RWPE2 (cell line): Measurements from ENCODE around the gene ABCA3.

ENCODE experiments used
- ATAC-seq: fragments of 200-7000 bp; cut with Tn5 transposase; 3 replicates; pipeline ENCODE4 v1.9.1; 2021; ENCODE audit warnings: low read depth
- DNase-seq: peaks from one replicate; pipeline ENCODE4 v3.0.0-alpha.2; 2020; ENCODE audit warnings: low spot score
- H3K27ac ChIP-seq: fragments of 450-650 bp; 2 replicates; pipeline ENCODE4 v1.5.1; 2017; ENCODE audit warnings: mild to moderate bottlenecking; ENCODE audit not compliant: poor library complexity, severe bottlenecking
- H3K27me3 ChIP-seq: fragments of 250-450 bp; sonication (Bioruptor Pico); 2 replicates; pipeline ENCODE4 v1.5.1; 2021; ENCODE audit warnings: mild to moderate bottlenecking, moderate library complexity; ENCODE audit not compliant: insufficient read depth, poor library complexity, severe bottlenecking
- H3K36me3 ChIP-seq: fragments of 250-450 bp; sonication (Bioruptor Pico); 2 replicates; pipeline ENCODE4 v1.5.1; 2020; ENCODE audit warnings: low read depth, mild to moderate bottlenecking, moderate library complexity
- H3K4me1 ChIP-seq: fragments of 250-450 bp; sonication (Bioruptor Pico); 2 replicates; pipeline ENCODE4 v1.5.1; 2021; ENCODE audit warnings: mild to moderate bottlenecking, moderate library complexity; ENCODE audit not compliant: insufficient read depth, poor library complexity, severe bottlenecking
- H3K4me3 ChIP-seq: fragments of 250-450 bp; sonication (Bioruptor Pico); 2 replicates; pipeline ENCODE4 v1.5.1; 2021; ENCODE audit warnings: mild to moderate bottlenecking, moderate library complexity; ENCODE audit not compliant: severe bottlenecking
- H3K9me3 ChIP-seq: fragments of 250-450 bp; sonication (Bioruptor Pico); 2 replicates; pipeline ENCODE4 v1.5.1; 2021; ENCODE audit warnings: mild to moderate bottlenecking, moderate library complexity; ENCODE audit not compliant: severe bottlenecking
- CTCF ChIP-seq: fragments of 450-650 bp; IDR thresholded peaks from one replicate; pipeline ENCODE4 v1.5.1; 2017; ENCODE audit warnings: mild to moderate bottlenecking, moderate library complexity; ENCODE audit not compliant: poor library complexity, severe bottlenecking

Gene ABCA3

GRCh38 chr16:2230376-2230775 is 110.2 kb downstream of the ABCA3 start:
- Histone ChIP-seq H3K4me3 (no peak overlapping the region), H3K36me3 (peaks cover 23% of the 10 kb centered on the region), H3K9me3 (no peaks in the 10 kb centered on the region), H3K27me3 (no peaks in the 10 kb centered on the region), H3K27ac (no peak overlapping the region), H3K4me1 (no peaks in the 10 kb centered on the region)
- DNase-seq (peak; percentile 64), ATAC-seq (no peak)
- TF ChIP-seq CTCF: no peak

- no peak for TF ChIP-seq CTCF
- H3K36me3 ChIP-seq: peaks cover 19% of the 10 kb centered on the region
- no peak for ATAC-seq
- H3K27ac ChIP-seq: no peak overlapping the region
- no peak for DNase-seq
- no peaks in the 10 kb centered on the region for H3K4me1 ChIP-seq
- no peaks in the 10 kb centered on the region for H3K9me3 ChIP-seq
- H3K27me3 ChIP-seq: no peaks in the 10 kb centered on the region
- H3K4me3 ChIP-seq: no peak overlapping the region
Observed at GRCh38 chr16:2229632-2230250, 110.8 kb downstream of the ABCA3 start.

- Histone ChIP-seq H3K4me1 (no peaks in the 10 kb centered on the region), H3K9me3 (no peaks in the 10 kb centered on the region), H3K27me3 (no peaks in the 10 kb centered on the region), H3K4me3 (no peak overlapping the region), H3K36me3 (peaks cover 19% of the 10 kb centered on the region), H3K27ac (no peak overlapping the region)
- DNase-seq (peak; percentile 61), ATAC-seq (no peak)
- TF ChIP-seq CTCF: no peak
Observed at GRCh38 chr16:2229091-2229490, 111.4 kb downstream of the ABCA3 start.

GRCh38 chr16:2228161-2228824 is 112.2 kb downstream of the ABCA3 start:
- peak; percentile 68 for DNase-seq
- H3K4me1 ChIP-seq: no peaks in the 10 kb centered on the region
- no peaks in the 10 kb centered on the region for H3K9me3 ChIP-seq
- no peaks in the 10 kb centered on the region for H3K27me3 ChIP-seq
- no peak for ATAC-seq
- TF ChIP-seq CTCF: no peak
- H3K27ac ChIP-seq: no peak overlapping the region
- no peak overlapping the region for H3K4me3 ChIP-seq
- peaks cover 19% of the 10 kb centered on the region for H3K36me3 ChIP-seq

GRCh38 chr16:2226918-2227317 is 113.6 kb downstream of the ABCA3 start:
- Histone ChIP-seq H3K9me3 (no peaks in the 10 kb centered on the region), H3K27ac (no peak overlapping the region), H3K27me3 (no peaks in the 10 kb centered on the region), H3K4me3 (no peak overlapping the region), H3K36me3 (peaks cover 15% of the 10 kb centered on the region), H3K4me1 (no peaks in the 10 kb centered on the region)
- DNase-seq (no peak), ATAC-seq (no peak)
- no peak for TF ChIP-seq CTCF
